Peyer's patch (tissue), 4 donors: ENCODE data around the gene FCGBP. TPM values are rescaled to one million over a fixed set of nuclear protein-coding genes. Genes with fewer than 3 reads are reported as not detected.

ENCODE experiments used
- DNase-seq, 3 donors: peaks; one replicate each; pipeline ENCODE4 v3.0.0-alpha.2; 2017 to 2019
- H3K27ac ChIP-seq, 4 donors: fragments of 200-600 bp; sonication (generic); one replicate each; pipeline ENCODE4 v1.5.1; 2016 to 2019
- H3K27me3 ChIP-seq, 2 donors: fragments of 200-600 bp; sonication (generic); one replicate each; pipeline ENCODE4 v1.5.1; 2019
- H3K36me3 ChIP-seq, 3 donors: fragments of 200-600 bp; sonication (generic); one replicate each; pipeline ENCODE4 v1.5.1; 2016 to 2019
- H3K4me1 ChIP-seq, 4 donors: fragments of 200-600 bp; sonication (generic); one replicate each; pipeline ENCODE4 v1.5.1; 2016 to 2019
- H3K4me3 ChIP-seq, 4 donors: fragments of 200-600 bp; sonication (generic); 1 replicate in 3 of 4; 2 replicates in 1 of 4; pipeline ENCODE4 v1.5.1; 2016 to 2019; ENCODE audit warnings: mild to moderate bottlenecking in 1 of 4
- H3K9me3 ChIP-seq, 4 donors: fragments of 200-600 bp; sonication (generic); one replicate each; pipeline ENCODE4 v1.5.1; 2016 to 2019; ENCODE audit warnings: mild to moderate bottlenecking in 1 of 4
- POLR2A ChIP-seq, 2 donors: fragments of 450-650 bp; IDR thresholded peaks; one replicate each; pipeline ENCODE4 v1.5.1; 2017; ENCODE audit warnings: antibody characterized with exemption in 2 of 2, mild to moderate bottlenecking in 2 of 2, moderate library complexity in 2 of 2
- total RNA-seq, 4 donors: library from RNA; depleted of rRNA; stranded (reverse); fragments of >200 nt; gene quantifications; one replicate each; pipeline ENCODE4 v1.1.0, GENCODE V29; 2016
- TF ChIP-seq, protein P1 (sequence below), 6 experiments: fragments of 450-650 bp in 4 of 6; fragments of 200-600 bp in 2 of 6; sonication (generic) in 1 of 6; IDR thresholded peaks; one replicate each; pipeline ENCODE4 v1.5.1; 2017 to 2019; ENCODE audit warnings: antibody characterized with exemption in 6 of 6, mild to moderate bottlenecking in 3 of 6, moderate library complexity in 1 of 6

FCGBP gene
- total RNA-seq, 4 donors from 2014 or later: 563 to 4,025 (median 1,224) TPM

DNA sequence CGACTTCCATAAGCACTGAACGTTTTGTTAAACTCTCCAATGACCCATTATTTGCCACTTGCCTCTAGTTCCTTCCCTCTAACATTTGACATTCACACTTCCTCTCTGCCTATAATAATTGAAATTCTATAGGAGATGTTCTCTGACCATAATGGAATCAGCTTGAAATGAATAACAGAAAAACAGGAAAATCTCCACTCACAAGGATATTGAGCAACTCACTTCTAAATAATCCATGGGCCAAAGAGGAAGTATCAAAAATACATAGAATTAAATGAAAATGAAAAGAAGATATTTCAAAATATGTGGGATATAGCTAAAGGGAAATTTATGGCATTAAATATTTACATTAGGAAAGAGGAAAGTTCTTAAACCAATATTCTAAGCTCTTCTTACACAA is 3.4 kb upstream of the FCGBP start:
- Histone ChIP-seq H3K4me1 (peaks cover 0 to 40% (median 19%) of the 10 kb centered on the region in 4 donors), H3K36me3 (no peaks in the 10 kb centered on the region), H3K27ac (peak overlapping the region in 1 of 4 donors; percentile 21), H3K9me3 (no peaks in the 10 kb centered on the region), H3K4me3 (no peak overlapping the region), H3K27me3 (no peaks in the 10 kb centered on the region)
- TF ChIP-seq POLR2A (IDR thresholded peaks at IDR 0.05): no peak
- TF ChIP-seq, protein P1, sequence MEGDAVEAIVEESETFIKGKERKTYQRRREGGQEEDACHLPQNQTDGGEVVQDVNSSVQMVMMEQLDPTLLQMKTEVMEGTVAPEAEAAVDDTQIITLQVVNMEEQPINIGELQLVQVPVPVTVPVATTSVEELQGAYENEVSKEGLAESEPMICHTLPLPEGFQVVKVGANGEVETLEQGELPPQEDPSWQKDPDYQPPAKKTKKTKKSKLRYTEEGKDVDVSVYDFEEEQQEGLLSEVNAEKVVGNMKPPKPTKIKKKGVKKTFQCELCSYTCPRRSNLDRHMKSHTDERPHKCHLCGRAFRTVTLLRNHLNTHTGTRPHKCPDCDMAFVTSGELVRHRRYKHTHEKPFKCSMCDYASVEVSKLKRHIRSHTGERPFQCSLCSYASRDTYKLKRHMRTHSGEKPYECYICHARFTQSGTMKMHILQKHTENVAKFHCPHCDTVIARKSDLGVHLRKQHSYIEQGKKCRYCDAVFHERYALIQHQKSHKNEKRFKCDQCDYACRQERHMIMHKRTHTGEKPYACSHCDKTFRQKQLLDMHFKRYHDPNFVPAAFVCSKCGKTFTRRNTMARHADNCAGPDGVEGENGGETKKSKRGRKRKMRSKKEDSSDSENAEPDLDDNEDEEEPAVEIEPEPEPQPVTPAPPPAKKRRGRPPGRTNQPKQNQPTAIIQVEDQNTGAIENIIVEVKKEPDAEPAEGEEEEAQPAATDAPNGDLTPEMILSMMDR (IDR thresholded peaks at IDR 0.05): no peak
- no peak for DNase-seq

- no peak for DNase-seq
- Histone ChIP-seq H3K27me3 (no peaks in the 10 kb centered on the region), H3K36me3 (no peaks in the 10 kb centered on the region), H3K9me3 (no peaks in the 10 kb centered on the region), H3K27ac (peak overlapping the region in 3 of 4 donors; percentile 6 to 31 (median 21)), H3K4me3 (no peak overlapping the region), H3K4me1 (peaks cover 0 to 38% (median 18%) of the 10 kb centered on the region in 4 donors)
- TF ChIP-seq, protein P1 (IDR thresholded peaks at IDR 0.05): no peak
- TF ChIP-seq POLR2A (IDR thresholded peaks at IDR 0.05): no peak
Measured at GRCh38 chr19:39937094-39937720, 2.8 kb upstream of the FCGBP start.

- peaks cover 0 to 32% (median 17%) of the 10 kb centered on the region in 4 donors for H3K4me1 ChIP-seq
- H3K9me3 ChIP-seq: no peaks in the 10 kb centered on the region
- H3K27me3 ChIP-seq: no peaks in the 10 kb centered on the region
- no peak overlapping the region for H3K4me3 ChIP-seq
- H3K27ac ChIP-seq: peak overlapping the region in 2 of 4 donors; percentile 31 to 54
- no peak for DNase-seq
- no peaks in the 10 kb centered on the region for H3K36me3 ChIP-seq
- no peak for TF ChIP-seq POLR2A (IDR thresholded peaks at IDR 0.05)
- TF ChIP-seq, protein P1 (IDR thresholded peaks at IDR 0.05): no peak
Measured at GRCh38 chr19:39936622-39937021, 2.2 kb upstream of the FCGBP start.

DNA sequence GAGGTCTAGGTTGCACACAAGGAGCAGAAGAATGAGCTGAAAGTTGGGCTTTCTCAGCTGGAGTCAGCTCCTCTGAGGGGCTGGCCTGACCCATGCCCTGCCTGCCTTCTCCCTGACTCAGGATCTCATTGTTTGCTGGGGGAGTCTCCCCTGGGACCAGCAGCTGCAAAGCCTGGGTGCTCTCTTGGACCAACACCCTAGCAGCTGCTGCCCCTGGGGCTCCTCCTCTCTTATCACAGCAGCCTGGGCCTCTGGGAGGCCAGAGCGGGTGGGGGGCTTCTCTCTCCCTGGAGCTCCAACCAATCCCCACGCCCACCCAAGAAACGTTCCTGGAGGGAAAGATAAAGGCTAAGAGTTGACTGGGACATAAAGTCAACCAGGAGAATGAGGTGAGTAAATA is 1.6 kb upstream of the FCGBP start:
- H3K27ac ChIP-seq: peak overlapping the region; percentile 18 to 54 (median 25)
- DNase-seq: peak in 2 of 3 donors; percentile 57 to 73
- TF ChIP-seq, protein P1 (IDR thresholded peaks at IDR 0.05): no peak
- no peak for TF ChIP-seq POLR2A (IDR thresholded peaks at IDR 0.05)

DNA sequence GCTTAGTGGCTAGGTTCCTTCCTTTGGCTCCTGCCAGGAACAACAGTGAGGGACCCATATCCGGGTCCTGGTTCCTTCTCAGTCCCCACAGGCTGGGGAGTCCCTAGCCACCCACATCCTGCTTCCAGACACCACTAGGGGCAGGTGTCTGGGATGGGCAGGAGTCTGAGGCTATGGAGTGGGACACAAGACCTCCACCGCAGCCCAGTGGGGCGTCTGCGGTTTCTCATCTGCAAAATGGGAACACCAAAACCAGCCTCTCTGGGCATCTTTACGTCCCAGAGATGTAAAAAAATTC is 879 bp upstream of the FCGBP start:
- TF ChIP-seq POLR2A (IDR thresholded peaks at IDR 0.05): no peak
- TF ChIP-seq, protein P1 (IDR thresholded peaks at IDR 0.05): peak in 1 of 6 experiments; percentile 9
- H3K4me1 ChIP-seq: peaks cover 0 to 23% (median 10%) of the 10 kb centered on the region in 4 donors
- H3K4me3 ChIP-seq: no peak overlapping the region
- peak overlapping the region in 2 of 4 donors; percentile 31 to 54 for H3K27ac ChIP-seq
- DNase-seq: no peak
- H3K9me3 ChIP-seq: no peaks in the 10 kb centered on the region
- H3K36me3 ChIP-seq: no peaks in the 10 kb centered on the region
- no peaks in the 10 kb centered on the region for H3K27me3 ChIP-seq

More for the DNA sequence above, 1.6 kb upstream of the FCGBP start:
- peaks cover 0 to 27% (median 12%) of the 10 kb centered on the region in 4 donors for H3K4me1 ChIP-seq
- H3K4me3 ChIP-seq: no peak overlapping the region
- no peaks in the 10 kb centered on the region for H3K27me3 ChIP-seq
- H3K36me3 ChIP-seq: no peaks in the 10 kb centered on the region
- H3K9me3 ChIP-seq: no peaks in the 10 kb centered on the region
